ENCODE data around the gene MRPL24. TPM values are rescaled to one million over a fixed set of nuclear protein-coding genes. Genes with fewer than 3 reads are reported as not detected.
A peak's percentile ranks its signal among the peaks of the same experiment; 100 is the strongest.

MRPL24 gene
- 3.9 TPM for total RNA-seq

DNA sequence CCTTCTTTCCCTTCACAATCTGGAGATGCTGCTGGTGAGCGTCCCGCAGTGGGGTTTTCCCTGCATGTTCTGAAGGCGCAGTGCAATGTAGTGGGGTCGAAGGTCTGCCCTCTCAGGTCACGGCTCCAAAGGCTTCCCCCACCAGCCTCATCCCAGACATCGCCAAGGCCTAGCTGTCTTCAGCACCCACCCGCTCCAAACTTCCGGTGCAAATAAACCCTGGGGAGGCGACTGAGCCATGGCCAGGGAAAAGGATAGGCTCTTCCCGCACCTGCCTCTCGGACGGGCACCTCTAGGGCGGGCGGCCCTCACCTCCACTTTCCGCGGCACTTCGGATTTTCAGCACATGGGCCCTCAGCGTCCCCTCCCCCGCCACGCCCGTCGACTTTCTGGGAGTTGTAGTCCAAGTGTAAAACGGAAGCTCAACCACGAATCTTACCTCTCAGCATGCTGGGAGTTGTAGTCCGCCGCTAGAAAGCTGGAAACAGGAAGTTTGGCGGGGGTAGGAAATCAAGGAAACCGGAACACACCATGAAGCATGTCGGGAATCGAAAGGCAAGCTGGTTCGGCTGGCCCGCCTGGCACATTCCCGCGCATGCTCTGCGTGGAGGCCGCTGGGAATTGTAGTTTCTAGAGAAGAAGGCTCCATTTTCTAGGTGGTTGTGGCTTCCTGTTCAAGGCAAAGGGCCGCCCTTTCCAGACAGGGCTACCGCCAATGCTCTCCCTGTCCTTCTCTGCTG is at the start of gene MRPL24:
Gene MRPL24, minus strand, starts transcription at position 348 of the 740 bp plus-strand sequence. CDS start 2,384 bp downstream, outside the sequence.
- peaks cover 22% of the 10 kb centered on the region for H3K4me1 ChIP-seq (ENCODE audit: insufficient read depth, low read length)
- H3K9me3 ChIP-seq (ENCODE audit: low read depth, low read length), result no peaks in the 10 kb centered on the region
- H3K27me3 ChIP-seq (ENCODE audit: insufficient read depth, low read length), result no peaks in the 10 kb centered on the region
- peak within 1 kb of the TSS; percentile 71 for H3K4me3 ChIP-seq (ENCODE audit: low read length)

- no peak overlapping the region for H3K4me3 ChIP-seq (ENCODE audit: low read length)
- peaks cover 5% of the 10 kb centered on the region for H3K4me1 ChIP-seq (ENCODE audit: insufficient read depth, low read length)
- no peaks in the 10 kb centered on the region for H3K27me3 ChIP-seq (ENCODE audit: insufficient read depth, low read length)
- no peaks in the 10 kb centered on the region for H3K9me3 ChIP-seq (ENCODE audit: low read depth, low read length)
Measured at GRCh38 chr1:156789621-156790318, 48.9 kb upstream of the MRPL24 start.

DNA sequence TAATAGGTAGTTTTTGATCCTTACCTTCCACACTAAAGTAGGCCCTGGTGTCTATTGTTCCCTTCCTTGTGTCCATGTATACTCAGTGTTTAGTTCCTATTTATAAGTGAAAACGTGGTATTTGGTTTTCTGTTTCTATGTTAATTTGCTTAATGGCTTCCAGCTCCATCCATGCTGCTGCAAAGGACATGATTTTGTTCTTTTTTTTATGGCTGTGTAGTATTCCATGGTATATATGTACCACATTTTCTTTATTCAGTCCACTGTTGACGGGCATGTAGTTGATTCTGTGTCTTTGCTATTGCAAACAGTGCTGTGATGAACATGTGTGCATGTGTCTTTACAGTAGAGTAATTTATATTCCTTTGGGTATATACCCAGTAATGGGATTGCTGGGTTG is 47.2 kb upstream of the MRPL24 start:
- Histone ChIP-seq H3K4me1 (ENCODE audit: insufficient read depth, low read length) (peaks cover 5% of the 10 kb centered on the region), H3K4me3 (ENCODE audit: low read length) (no peak overlapping the region), H3K9me3 (ENCODE audit: low read depth, low read length) (no peaks in the 10 kb centered on the region), H3K27me3 (ENCODE audit: insufficient read depth, low read length) (no peaks in the 10 kb centered on the region)

GRCh38 chr1:156786640-156787039 is 45.8 kb upstream of the MRPL24 start:
- Histone ChIP-seq H3K4me1 (ENCODE audit: insufficient read depth, low read length) (peaks cover 5% of the 10 kb centered on the region), H3K27me3 (ENCODE audit: insufficient read depth, low read length) (no peaks in the 10 kb centered on the region), H3K9me3 (ENCODE audit: low read depth, low read length) (no peaks in the 10 kb centered on the region), H3K4me3 (ENCODE audit: low read length) (no peak overlapping the region)

- H3K27me3 ChIP-seq (ENCODE audit: insufficient read depth, low read length), result no peaks in the 10 kb centered on the region
- no peak overlapping the region for H3K4me3 ChIP-seq (ENCODE audit: low read length)
- no peaks in the 10 kb centered on the region for H3K9me3 ChIP-seq (ENCODE audit: low read depth, low read length)
- no peaks in the 10 kb centered on the region for H3K4me1 ChIP-seq (ENCODE audit: insufficient read depth, low read length)
Measured at GRCh38 chr1:156785458-156785857, 44.6 kb upstream of the MRPL24 start.

- peaks cover 3% of the 10 kb centered on the region for H3K4me1 ChIP-seq (ENCODE audit: insufficient read depth, low read length)
- H3K4me3 ChIP-seq (ENCODE audit: low read length), result no peak overlapping the region
- H3K27me3 ChIP-seq (ENCODE audit: insufficient read depth, low read length), result no peaks in the 10 kb centered on the region
Measured at GRCh38 chr1:156781585-156782186, 40.8 kb upstream of the MRPL24 start.

DNA sequence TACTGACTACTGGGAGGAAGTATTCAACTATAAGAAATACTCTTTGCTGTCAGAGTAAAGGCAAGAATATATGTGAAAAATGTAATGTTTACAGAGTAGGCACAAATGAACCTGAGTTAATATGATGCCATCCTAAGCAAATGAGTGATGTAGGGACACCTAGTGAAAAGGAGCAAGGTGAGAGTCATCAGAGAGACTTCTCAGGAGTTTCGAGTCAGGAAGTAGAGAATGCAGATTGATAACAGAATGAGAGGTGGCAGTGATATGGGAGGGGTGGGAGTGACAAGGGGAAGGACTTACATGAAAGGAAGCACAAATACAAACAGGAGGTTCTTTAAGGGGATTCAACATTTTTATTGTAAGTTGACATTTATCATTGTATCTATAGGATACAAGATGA is 36.7 kb upstream of the MRPL24 start:
- H3K9me3 ChIP-seq (ENCODE audit: low read depth, low read length), result no peaks in the 10 kb centered on the region
- no peak overlapping the region for H3K4me3 ChIP-seq (ENCODE audit: low read length)
- H3K27me3 ChIP-seq (ENCODE audit: insufficient read depth, low read length), result no peaks in the 10 kb centered on the region
- H3K4me1 ChIP-seq (ENCODE audit: insufficient read depth, low read length), result peaks cover 10% of the 10 kb centered on the region

More at GRCh38 chr1:156781585-156782186, 40.8 kb upstream of the MRPL24 start:
- no peaks in the 10 kb centered on the region for H3K9me3 ChIP-seq (ENCODE audit: low read depth, low read length)

- H3K4me1 ChIP-seq (ENCODE audit: insufficient read depth, low read length), result peaks cover 10% of the 10 kb centered on the region
- no peaks in the 10 kb centered on the region for H3K9me3 ChIP-seq (ENCODE audit: low read depth, low read length)
- H3K27me3 ChIP-seq (ENCODE audit: insufficient read depth, low read length), result no peaks in the 10 kb centered on the region
- H3K4me3 ChIP-seq (ENCODE audit: low read length), result no peak overlapping the region
Measured at GRCh38 chr1:156776942-156777341, 36.1 kb upstream of the MRPL24 start.

- Histone ChIP-seq H3K4me1 (ENCODE audit: insufficient read depth, low read length) (peaks cover 15% of the 10 kb centered on the region), H3K9me3 (ENCODE audit: low read depth, low read length) (no peaks in the 10 kb centered on the region), H3K4me3 (ENCODE audit: low read length) (no peak overlapping the region), H3K27me3 (ENCODE audit: insufficient read depth, low read length) (no peaks in the 10 kb centered on the region)
Measured at GRCh38 chr1:156775799-156776198, 34.9 kb upstream of the MRPL24 start.

- Histone ChIP-seq H3K27me3 (ENCODE audit: insufficient read depth, low read length) (no peaks in the 10 kb centered on the region), H3K4me1 (ENCODE audit: insufficient read depth, low read length) (peaks cover 33% of the 10 kb centered on the region), H3K9me3 (ENCODE audit: low read depth, low read length) (no peaks in the 10 kb centered on the region), H3K4me3 (ENCODE audit: low read length) (no peak overlapping the region)
Measured at GRCh38 chr1:156773607-156774006, 32.7 kb upstream of the MRPL24 start.

DNA sequence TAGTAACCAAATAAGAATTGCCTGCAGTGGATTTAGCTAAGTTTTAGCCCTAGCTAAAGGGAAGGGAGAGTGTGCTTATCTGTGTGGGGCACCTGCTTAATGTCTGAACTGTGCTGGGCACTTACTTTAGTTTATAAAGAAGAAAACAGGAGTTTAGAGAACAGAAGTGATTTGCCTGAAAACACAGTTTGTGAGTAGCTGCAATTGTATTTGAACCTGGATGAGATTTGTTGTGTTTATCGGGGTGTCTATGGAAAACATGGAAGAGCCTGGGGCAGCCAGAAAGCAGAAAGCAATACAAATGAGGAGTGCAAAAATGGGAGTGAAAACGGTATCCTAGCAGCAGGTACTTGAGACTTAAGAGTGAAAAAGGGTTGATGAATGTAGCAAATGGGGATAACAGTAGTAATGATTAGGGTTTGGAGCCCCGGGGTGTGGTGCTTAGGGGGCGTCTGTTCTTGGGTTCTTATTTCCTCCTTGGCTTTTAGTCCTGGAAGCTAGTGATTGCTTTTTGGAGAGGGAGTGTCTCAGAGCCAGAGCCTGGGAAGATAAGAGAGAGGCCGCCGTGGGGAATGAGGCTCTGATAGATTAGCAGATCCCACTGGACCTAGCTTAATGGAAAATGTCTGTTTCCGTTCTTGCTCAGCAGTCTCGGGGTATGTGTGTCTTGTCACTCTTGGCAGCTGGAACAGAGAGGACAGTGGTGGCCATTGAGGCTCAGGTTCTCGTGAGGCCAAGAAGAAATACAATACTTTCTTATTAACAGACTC is 32.0 kb upstream of the MRPL24 start:
- H3K4me1 ChIP-seq (ENCODE audit: insufficient read depth, low read length), result peaks cover 40% of the 10 kb centered on the region
- no peak overlapping the region for H3K4me3 ChIP-seq (ENCODE audit: low read length)

GRCh38 chr1:156772222-156772621 is 31.3 kb upstream of the MRPL24 start:
- Histone ChIP-seq H3K4me1 (ENCODE audit: insufficient read depth, low read length) (peaks cover 41% of the 10 kb centered on the region), H3K9me3 (ENCODE audit: low read depth, low read length) (no peaks in the 10 kb centered on the region), H3K4me3 (ENCODE audit: low read length) (no peak overlapping the region), H3K27me3 (ENCODE audit: insufficient read depth, low read length) (no peaks in the 10 kb centered on the region)

More for the DNA sequence above, 32.0 kb upstream of the MRPL24 start:
- Histone ChIP-seq H3K27me3 (ENCODE audit: insufficient read depth, low read length) (no peaks in the 10 kb centered on the region), H3K9me3 (ENCODE audit: low read depth, low read length) (no peaks in the 10 kb centered on the region)

- Histone ChIP-seq H3K9me3 (ENCODE audit: low read depth, low read length) (no peaks in the 10 kb centered on the region), H3K27me3 (ENCODE audit: insufficient read depth, low read length) (no peaks in the 10 kb centered on the region), H3K4me3 (ENCODE audit: low read length) (peak overlapping the region; percentile 99), H3K4me1 (ENCODE audit: insufficient read depth, low read length) (peaks cover 47% of the 10 kb centered on the region)
Measured at GRCh38 chr1:156768610-156769295, 27.9 kb upstream of the MRPL24 start.

DNA sequence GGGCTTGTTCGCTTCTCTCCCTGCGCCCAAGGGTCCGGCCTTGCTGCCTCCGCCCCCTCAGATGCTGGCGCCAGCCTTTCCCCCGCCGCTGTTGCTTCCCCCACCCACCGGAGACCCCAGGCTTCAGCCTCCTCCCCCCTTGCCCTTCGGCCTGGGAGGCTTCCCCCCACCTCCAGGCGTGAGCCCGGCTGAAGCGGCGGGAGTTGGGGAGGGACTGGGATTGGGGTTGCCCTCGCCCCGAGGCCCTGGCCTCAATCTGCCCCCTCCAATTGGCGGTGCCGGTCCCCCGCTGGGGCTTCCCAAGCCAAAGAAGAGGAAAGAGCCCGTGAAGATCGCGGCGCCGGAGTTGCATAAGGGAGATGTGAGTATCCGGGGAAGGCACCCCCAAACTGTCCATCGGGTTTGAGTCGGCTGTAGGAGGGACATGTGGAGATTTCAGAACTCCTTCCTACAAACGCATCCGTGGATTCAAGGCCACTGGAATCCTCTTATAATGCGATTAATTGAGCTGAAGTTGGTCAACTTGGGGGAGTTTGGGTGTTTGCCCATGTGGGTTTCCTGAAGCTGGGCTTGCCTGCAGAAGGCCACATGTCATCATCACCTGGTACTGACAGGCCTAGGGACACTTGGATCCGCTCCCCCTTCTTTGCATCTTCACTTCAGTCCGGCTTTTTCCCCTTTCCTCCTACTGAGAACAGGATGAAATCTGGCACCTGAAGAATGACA is 27.2 kb upstream of the MRPL24 start:
- Histone ChIP-seq H3K4me3 (ENCODE audit: low read length) (peak overlapping the region; percentile 99), H3K27me3 (ENCODE audit: insufficient read depth, low read length) (no peaks in the 10 kb centered on the region), H3K4me1 (ENCODE audit: insufficient read depth, low read length) (peaks cover 47% of the 10 kb centered on the region), H3K9me3 (ENCODE audit: low read depth, low read length) (no peaks in the 10 kb centered on the region)

Measured in mononuclear cell (primary cell).